MM.1S (cell line): ENCODE data around the gene KIAA1958.

Experiments used
- EZH2 ChIP-seq: fragments of 300-600 bp; sonication (generic); optimal IDR thresholded peaks from 2 replicates; pipeline ENCODE3; 2017; ENCODE audit warnings: low read depth, mild to moderate bottlenecking, antibody characterized with exemption, low read length, mixed read lengths
- EZH2phosphoT487 ChIP-seq: fragments of 300-600 bp; sonication (generic); IDR thresholded peaks from 2 replicates; pipeline ENCODE4 v1.6.1; 2018; ENCODE audit warnings: antibody characterized with exemption, low read length
- TF ChIP-seq, protein P1 (sequence below): fragments of 300-600 bp; sonication (generic); IDR thresholded peaks from 2 replicates; pipeline ENCODE4 v1.5.1; 2016; ENCODE audit warnings: antibody characterized with exemption, low read length, mixed read lengths

DNA sequence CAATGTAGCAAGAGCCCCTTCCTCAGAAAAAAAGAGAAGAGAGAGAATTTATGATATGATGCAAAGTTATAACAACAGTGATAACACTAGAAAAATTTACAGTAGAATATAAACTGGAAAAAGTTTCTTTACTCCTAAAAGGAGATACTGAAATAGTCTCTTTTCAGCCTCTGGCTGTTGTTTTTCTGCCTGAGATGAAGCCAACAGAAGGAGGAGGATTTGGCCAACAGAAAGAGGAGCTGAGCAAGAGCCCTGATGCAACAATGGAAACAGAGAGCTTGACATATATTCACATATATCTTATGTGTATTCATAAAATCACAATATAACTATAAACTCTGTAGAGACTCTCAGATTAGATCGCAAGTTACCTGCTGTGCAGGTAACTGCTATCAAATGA lies 122.2 kb downstream of the KIAA1958 start:
- TF ChIP-seq, protein P1, sequence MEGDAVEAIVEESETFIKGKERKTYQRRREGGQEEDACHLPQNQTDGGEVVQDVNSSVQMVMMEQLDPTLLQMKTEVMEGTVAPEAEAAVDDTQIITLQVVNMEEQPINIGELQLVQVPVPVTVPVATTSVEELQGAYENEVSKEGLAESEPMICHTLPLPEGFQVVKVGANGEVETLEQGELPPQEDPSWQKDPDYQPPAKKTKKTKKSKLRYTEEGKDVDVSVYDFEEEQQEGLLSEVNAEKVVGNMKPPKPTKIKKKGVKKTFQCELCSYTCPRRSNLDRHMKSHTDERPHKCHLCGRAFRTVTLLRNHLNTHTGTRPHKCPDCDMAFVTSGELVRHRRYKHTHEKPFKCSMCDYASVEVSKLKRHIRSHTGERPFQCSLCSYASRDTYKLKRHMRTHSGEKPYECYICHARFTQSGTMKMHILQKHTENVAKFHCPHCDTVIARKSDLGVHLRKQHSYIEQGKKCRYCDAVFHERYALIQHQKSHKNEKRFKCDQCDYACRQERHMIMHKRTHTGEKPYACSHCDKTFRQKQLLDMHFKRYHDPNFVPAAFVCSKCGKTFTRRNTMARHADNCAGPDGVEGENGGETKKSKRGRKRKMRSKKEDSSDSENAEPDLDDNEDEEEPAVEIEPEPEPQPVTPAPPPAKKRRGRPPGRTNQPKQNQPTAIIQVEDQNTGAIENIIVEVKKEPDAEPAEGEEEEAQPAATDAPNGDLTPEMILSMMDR: no peak
- TF ChIP-seq EZH2 (no peak), EZH2phosphoT487 (no peak)
